Heart left ventricle (tissue), 16 donors: ENCODE measurements around the gene MICAL3. TPM values are rescaled to one million over a fixed set of nuclear protein-coding genes. Genes with fewer than 3 reads are reported as not detected.
A peak's percentile ranks its signal among the peaks of the same experiment; 100 is the strongest.

Source experiments
- ATAC-seq, 4 donors: fragments of 200-7000 bp; cut with Tn5 transposase; one replicate each; pipeline ENCODE4 v1.9.1; 2020 to 2022; ENCODE audit warnings: moderate library complexity in 4 of 4, mild to moderate bottlenecking in 3 of 4, moderate number of reproducible peaks in 1 of 4
- DNase-seq, 5 donors: peaks; one replicate each; pipeline ENCODE4 v3.0.0-alpha.2; 2020
- H3K27ac ChIP-seq, 12 donors: fragments of 200-600 bp; sonication (generic) in 4 of 12; one replicate each; pipeline versions ENCODE4 v1.5.0 to v1.8.0; 2016 to 2022; ENCODE audit warnings: mild to moderate bottlenecking in 2 of 12
- H3K27me3 ChIP-seq, 9 donors: fragments of 200-600 bp; sonication (generic) in 2 of 9; one replicate each; pipeline versions ENCODE4 v1.5.1 to v1.8.0; 2016 to 2022; ENCODE audit warnings: mild to moderate bottlenecking in 3 of 9
- H3K36me3 ChIP-seq, 9 donors: fragments of 200-600 bp; sonication (generic) in 2 of 9; one replicate each; pipeline versions ENCODE4 v1.5.0 to v1.8.0; 2018 to 2022; ENCODE audit warnings: mild to moderate bottlenecking in 2 of 9
- H3K4me1 ChIP-seq, 12 donors: fragments of 200-600 bp; sonication (generic) in 4 of 12; one replicate each; pipeline versions ENCODE4 v1.5.0 to v1.8.0; 2016 to 2022; ENCODE audit warnings: mild to moderate bottlenecking in 3 of 12
- H3K4me3 ChIP-seq, 12 donors: fragments of 200-600 bp; sonication (generic) in 4 of 12; one replicate each; pipeline versions ENCODE4 v1.5.0 to v1.8.0; 2017 to 2022; ENCODE audit warnings: mild to moderate bottlenecking in 9 of 12, moderate library complexity in 4 of 12
- H3K9me3 ChIP-seq, 12 donors: fragments of 200-600 bp; sonication (generic) in 4 of 12; one replicate each; pipeline versions ENCODE4 v1.5.0 to v1.8.0; 2016 to 2022; ENCODE audit warnings: mild to moderate bottlenecking in 1 of 12
- CTCF ChIP-seq, 12 donors: fragments of 200-600 bp; sonication (generic) in 4 of 12; IDR thresholded peaks; one replicate each; pipeline versions ENCODE4 v1.5.0 to v1.8.0; 2018 to 2022; ENCODE audit warnings: antibody characterized with exemption in 12 of 12, mild to moderate bottlenecking in 5 of 12
- POLR2A ChIP-seq, 2 donors: fragments of 450-650 bp; IDR thresholded peaks; one replicate each; pipeline ENCODE4 v1.6.1; 2017; ENCODE audit warnings: antibody characterized with exemption in 2 of 2, mild to moderate bottlenecking in 2 of 2, moderate library complexity in 2 of 2
- WGBS, 4 donors: extraction: QIAGEN DNeasy Blood & Tissue Kit in 2 of 4; methylation state at CpG; one replicate each; pipeline versions ENCODE4 v1.1.5 to v1.1.7; 2013 to 2018; 5-methylcytosine and 5-hydroxymethylcytosine counted together
- intact Hi-C, 10 donors: fragments of 100-400 bp; cut with DNase I; formaldehyde crosslinking; loops; one replicate each; pipeline versions ENCODE4 v1.11.1 to v1.14.2; 2022
- polyA plus RNA-seq, 2 donors: library from polyadenylated mRNA; stranded (reverse); fragments of 200-250 nt; gene quantifications; one replicate each; pipeline ENCODE4 v1.2.3, GENCODE V29; 2013
- total RNA-seq, 9 donors: library from RNA; depleted of rRNA in 2 of 9; stranded (reverse); fragments of >200 nt in 2 of 9; fragmentation: NEBNext Ultra II Directional in 3 of 9; extraction: Animal tissue kit (Norgen Biotek cat#: 25700) in 3 of 9; gene quantifications; one replicate each; pipeline versions ENCODE4 v1.1.0 to v1.2.4, GENCODE V29; 2016 to 2023
- donor health status: ischemic (EF 13 %, LVEDD 7.1; RV severe dilation, severe dysfunction).
- donor health status: healthy with polysubstance abuse.
- donor health status: DM: no; HTN: yes; CAD: no.
- donor health status: DM: no; HTN: no; CAD: no.
- donor health status: ischemic (EF 25% LVEDD 6.9; RV normal size, moderate dysfunction).
- donor health status: ischemic (EF 25% LVEDD 5.7; RV mildly dilated, moderate dysfunction).
- donor health status: healthy.
- donor health status: DM: yes; HTN: yes; CAD: no.
- donor health status: ischemic (EF 35%, LVEDD 5.7; RV mildly dilated, moderate dysfunction).
- donor health status: nonischemic (EF 11% LVEDD 7.7; RV severe dilation, severe dysfunction).
- donor health status: DM: yes; HTN: yes; CAD: no.
- donor health status: PGD.
- donor health status: ischemic (EF 29% LVEDD 5.4; RV normal size, mild dysfunction).
- donor health status: nonischemic (EF 23%, LVEDD 6.1; RV moderate dilation, normal function).

Gene MICAL3
- total and polyA plus RNA-seq, 11 donors = 41.3 to 125 (median 83.3) TPM

GRCh38 chr22:17954200-17954859 lies 70.0 kb downstream of the MICAL3 start:
- no peak for ATAC-seq
- H3K9me3 ChIP-seq = no peaks in the 10 kb centered on the region
- H3K4me1 ChIP-seq = peaks cover 0 to 75% (median 32%) of the 10 kb centered on the region in 12 donors
- no peaks in the 10 kb centered on the region for H3K27me3 ChIP-seq
- WGBS, 4 donors = 88 to 93% (median 91%) methylated on average over 10 of the region's 10 CpGs
- intact Hi-C loops = loop anchor here in 1 of 10 donors (5.0 kb wide), 2 partner anchors 42 to 113 kb away; no protein-coding TSS in a partner anchor
- H3K36me3 ChIP-seq = no peaks in the 10 kb centered on the region
- DNase-seq = no peak
- H3K4me3 ChIP-seq = no peak overlapping the region
- H3K27ac ChIP-seq = peak overlapping the region in 2 of 12 donors; percentile 13 to 25
- TF ChIP-seq CTCF (IDR thresholded peaks at IDR 0.05) = no peak

GRCh38 chr22:17953147-17953546 lies 71.2 kb downstream of the MICAL3 start:
- intact Hi-C loops = loop anchor here in 1 of 10 donors (5.0 kb wide), 2 partner anchors 41 to 114 kb away; no protein-coding TSS in a partner anchor
- Histone ChIP-seq H3K4me3 (no peak overlapping the region), H3K4me1 (peaks cover 0 to 81% (median 30%) of the 10 kb centered on the region in 12 donors), H3K27ac (peak overlapping the region in 3 of 12 donors; percentile 41 to 85 (median 79)), H3K9me3 (no peaks in the 10 kb centered on the region), H3K27me3 (no peaks in the 10 kb centered on the region), H3K36me3 (no peaks in the 10 kb centered on the region)
- DNase-seq = no peak
- no peak for ATAC-seq
- 90 to 96% (median 92%) methylated on average over 4 of the region's 4 CpGs for WGBS, 4 donors
- TF ChIP-seq POLR2A (IDR thresholded peaks at IDR 0.05) (no peak), CTCF (IDR thresholded peaks at IDR 0.05) (no peak)

GRCh38 chr22:17952273-17952801 lies 72.0 kb downstream of the MICAL3 start:
- intact Hi-C loops = loop anchor here in 1 of 10 donors (5.0 kb wide), 2 partner anchors 40 to 115 kb away; no protein-coding TSS in a partner anchor
- ATAC-seq = peak; percentile 20 to 62 (median 38)
- Histone ChIP-seq H3K27me3 (no peaks in the 10 kb centered on the region), H3K36me3 (no peaks in the 10 kb centered on the region), H3K27ac (peak overlapping the region in 8 of 12 donors; percentile 71 to 90 (median 82)), H3K4me3 (no peak overlapping the region), H3K9me3 (no peaks in the 10 kb centered on the region), H3K4me1 (peaks cover 0 to 83% (median 32%) of the 10 kb centered on the region in 12 donors)
- DNase-seq = no peak
- 64 to 79% (median 73%) methylated on average over 9 of the region's 9 CpGs for WGBS, 4 donors
- TF ChIP-seq CTCF (IDR thresholded peaks at IDR 0.05) = no peak
- no peak for TF ChIP-seq POLR2A (IDR thresholded peaks at IDR 0.05)

- Histone ChIP-seq H3K36me3 (no peaks in the 10 kb centered on the region), H3K4me3 (no peak overlapping the region), H3K27ac (peak overlapping the region; percentile 59 to 95 (median 79)), H3K27me3 (no peaks in the 10 kb centered on the region), H3K4me1 (peaks cover 0 to 90% (median 42%) of the 10 kb centered on the region in 12 donors), H3K9me3 (no peaks in the 10 kb centered on the region)
- WGBS, 4 donors = 48 to 63% (median 54%) methylated on average over 5 of the region's 5 CpGs
- TF ChIP-seq POLR2A (IDR thresholded peaks at IDR 0.05) (no peak), CTCF (IDR thresholded peaks at IDR 0.05) (no peak)
- DNase-seq (peak in 1 of 5 donors; percentile 71), ATAC-seq (peak; percentile 37 to 78 (median 62))
- intact Hi-C loops = loop anchor here in 2 of 10 donors (2.0 to 5.0 kb wide), 3 partner anchors 39 to 116 kb away; no protein-coding TSS in a partner anchor
Observed at GRCh38 chr22:17951315-17951714, 73.0 kb downstream of the MICAL3 start.
